AG04449 (cell line): ENCODE results near the gene SNRNP40.
A peak's percentile ranks its signal among the peaks of the same experiment; 100 is the strongest.
"Not testable (repeated sequence)": the region's sequence is repeated elsewhere in the genome, so short reads cannot be mapped to it uniquely, and the experiment has no call there.

Experiments
- CTCF ChIA-PET: fragments of 350-600 bp; formaldehyde crosslinking; extraction: SDS; loops from one replicate; lab custom pipeline; 2021; ENCODE audit warnings: antibody characterized with exemption; lab: Yijun Ruan, JAX
- POLR2A ChIA-PET: fragments of 400-600, 350-600 bp; formaldehyde crosslinking; extraction: SDS; loops from one replicate; lab custom pipeline; 2020; ENCODE audit warnings: antibody characterized with exemption, inconsistent platforms; lab: Yijun Ruan, JAX
- DNase-seq: peaks from one replicate; pipeline ENCODE4 v3.0.0-alpha.2; 2010; ENCODE audit warnings: low read depth, low spot score
- H3K4me3 ChIP-seq: 2 replicates; pipeline ENCODE4 v1.5.1; 2011; ENCODE audit warnings: low read depth, mild to moderate bottlenecking, control low read depth, low read length
- CTCF ChIP-seq: IDR thresholded peaks from one replicate; pipeline ENCODE4 v1.5.1; 2011; ENCODE audit warnings: mild to moderate bottlenecking, moderate library complexity, low read length, control low read depth, inconsistent platforms; ENCODE audit not compliant: insufficient read depth; ENCODE audit errors: missing control alignments

Gene SNRNP40

DNA sequence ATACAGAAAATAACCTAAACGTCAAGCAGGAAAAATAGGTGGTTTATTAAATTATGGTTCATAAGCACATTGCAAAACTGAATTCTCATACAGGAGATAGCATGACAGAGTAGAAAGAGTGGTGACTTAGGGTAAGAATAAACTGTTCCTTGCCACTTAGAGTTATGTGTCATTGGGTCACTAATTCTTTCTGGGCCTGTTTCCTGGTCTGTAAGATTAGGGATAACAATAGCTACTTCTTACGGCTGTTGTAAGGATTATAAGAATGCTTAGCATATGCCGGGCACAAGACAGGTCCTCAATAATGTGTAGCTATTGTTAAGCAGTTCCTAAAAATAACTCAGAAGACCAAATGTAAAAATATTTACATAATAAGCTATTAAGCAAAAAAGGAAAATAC is 24.2 kb downstream of the SNRNP40 start:
- no peak for TF ChIP-seq CTCF
- ChIA-PET CTCF (no interaction called here), POLR2A (interaction anchor here (1.6 kb wide), 1 partner anchor 24 kb away, joined by 4 read pairs; the partner anchor contains the start of genes SNRNP40 and ZCCHC17)
- DNase-seq, result no peak
- no peak overlapping the region for H3K4me3 ChIP-seq

GRCh38 chr1:31266547-31266946 is 30.0 kb downstream of the SNRNP40 start:
- ChIA-PET CTCF (interaction anchor here (0.7 kb wide), 1 partner anchor 85 kb away, joined by 3 read pairs; no protein-coding TSS in a partner anchor), POLR2A (no interaction called here)
- TF ChIP-seq CTCF, result no peak
- peak; percentile 7 for DNase-seq
- H3K4me3 ChIP-seq, result no peak overlapping the region

GRCh38 chr1:31264790-31265386 is 31.7 kb downstream of the SNRNP40 start:
- DNase-seq, result no peak
- no peak for TF ChIP-seq CTCF
- ChIA-PET CTCF (interaction anchor here (1.3 to 3.7 kb wide), 2 partner anchors 10 to 80 kb away, joined by 4 to 18 read pairs; no protein-coding TSS in a partner anchor), POLR2A (no interaction called here)
- no peak overlapping the region for H3K4me3 ChIP-seq

DNA sequence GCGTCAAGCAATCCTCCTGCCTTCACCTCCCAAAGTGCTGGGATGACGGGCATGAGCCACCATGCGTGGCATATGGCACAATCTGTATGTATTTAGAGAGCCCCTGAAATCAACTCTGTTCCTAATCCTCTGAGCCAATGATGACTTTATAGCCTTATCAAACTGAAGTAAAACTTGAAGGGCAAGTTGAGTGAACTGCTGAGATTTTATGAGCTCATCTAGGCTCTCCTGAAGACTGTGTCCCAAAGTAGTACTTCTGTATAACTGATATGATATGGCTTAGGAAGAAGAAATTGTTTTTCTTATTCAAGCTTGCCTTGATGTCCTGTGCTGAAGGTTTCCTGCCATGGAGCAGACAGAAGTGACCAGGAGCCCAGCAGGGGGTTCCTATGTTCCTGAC is 33.2 kb downstream of the SNRNP40 start:
- no peak for DNase-seq
- POLR2A ChIA-PET, result no interaction called here
- CTCF ChIA-PET, result interaction anchor here (0.7 to 3.7 kb wide), 5 partner anchors 16 to 462 kb away, joined by 3 to 18 read pairs (median 3); partner anchors contain the start of genes SNRNP40 and ZCCHC17
- no peak for TF ChIP-seq CTCF
- H3K4me3 ChIP-seq, result no peak overlapping the region

DNA sequence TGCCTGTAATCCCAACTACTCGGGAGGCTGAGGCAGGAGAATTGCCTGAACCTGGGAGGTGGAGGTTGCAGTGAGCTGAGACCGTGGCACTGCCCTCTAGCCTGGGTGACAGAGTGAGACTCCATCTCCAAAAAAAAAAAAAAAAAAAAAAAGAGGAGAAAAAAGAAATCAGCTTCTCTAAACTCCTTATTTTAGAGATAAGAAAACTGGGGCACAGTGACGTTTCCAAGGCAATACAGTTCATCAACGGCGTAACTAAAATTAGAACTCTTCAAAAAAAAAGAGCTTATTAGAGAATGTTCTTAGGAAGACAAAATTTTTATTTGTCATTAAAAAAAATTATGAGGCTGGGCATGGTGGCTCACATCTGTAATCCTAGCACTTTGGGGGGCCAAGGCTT is 34.2 kb downstream of the SNRNP40 start:
- CTCF ChIA-PET, result interaction anchor here (1.0 to 3.7 kb wide), 3 partner anchors 17 to 78 kb away, joined by 3 to 18 read pairs (median 3); no protein-coding TSS in a partner anchor
- POLR2A ChIA-PET, DNase-seq, H3K4me3 ChIP-seq: not testable (repeated sequence)

DNA sequence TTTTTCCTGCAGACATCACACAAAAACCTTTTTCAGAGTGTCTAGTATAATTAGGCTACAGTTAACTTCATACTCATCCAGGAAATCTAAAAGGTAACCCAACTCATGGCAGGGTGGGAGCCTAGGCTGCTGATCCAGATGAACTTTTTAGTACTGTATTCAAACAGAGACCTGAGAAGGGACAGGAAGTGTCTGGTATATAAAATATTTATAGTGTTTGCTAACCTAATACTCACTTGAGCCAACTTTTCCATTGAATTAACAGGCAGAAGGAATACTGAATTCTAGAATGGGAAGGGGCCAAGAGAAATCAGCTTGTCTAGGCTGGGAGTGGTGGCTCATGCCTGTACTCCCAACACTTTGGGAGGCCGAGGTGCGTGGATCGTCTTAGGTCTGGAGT is 34.7 kb downstream of the SNRNP40 start:
- no peak for TF ChIP-seq CTCF
- ChIA-PET CTCF (interaction anchor here (1.4 kb wide), 1 partner anchor 17 kb away, joined by 3 read pairs; no protein-coding TSS in a partner anchor), POLR2A (no interaction called here)
- H3K4me3 ChIP-seq, result no peak overlapping the region
- DNase-seq, result no peak
